Thoracic aorta (tissue), 2 donors: Measurements from ENCODE around the gene SLC20A1. TPM values are rescaled to one million over a fixed set of nuclear protein-coding genes. Genes with fewer than 3 reads are reported as not detected.
A peak's percentile ranks its signal among the peaks of the same experiment; 100 is the strongest.

ENCODE experiments used
- ATAC-seq: fragments of 150-250 bp; one replicate; pipeline ENCODE4 v1.8.0; 2017; ENCODE audit warnings: low read depth; ENCODE audit not compliant: insufficient number of reproducible peaks, low FRiP score
- DNase-seq: peaks from one replicate; pipeline ENCODE4 v3.0.0-alpha.2; 2020; ENCODE audit warnings: low spot score
- H3K27ac ChIP-seq, 2 donors: fragments of 200-600 bp; sonication (generic); 1 replicate in 1 of 2; 2 replicates in 1 of 2; pipeline ENCODE4 v1.5.1; 2016; ENCODE audit warnings: mild to moderate bottlenecking in 2 of 2, moderate library complexity in 2 of 2
- H3K27me3 ChIP-seq: fragments of 200-600 bp; sonication (generic); replicated peaks from 2 replicates; pipeline ENCODE4 v1.6.0; 2016; ENCODE audit warnings: mild to moderate bottlenecking; ENCODE audit not compliant: insufficient read depth
- H3K36me3 ChIP-seq: fragments of 200-600 bp; sonication (generic); one replicate; pipeline ENCODE4 v1.5.1; 2016
- H3K4me1 ChIP-seq, 2 donors: fragments of 200-600 bp; sonication (generic); 1 replicate in 1 of 2; 2 replicates in 1 of 2; pipeline versions ENCODE4 v1.5.1 to v1.6.0; 2016; ENCODE audit warnings: low read depth in 2 of 2, mild to moderate bottlenecking in 1 of 2; ENCODE audit not compliant: control insufficient read depth in 1 of 2
- H3K4me3 ChIP-seq: fragments of 200-600 bp; sonication (generic); 2 replicates; pipeline ENCODE4 v1.5.1; 2016; ENCODE audit warnings: mild to moderate bottlenecking
- H3K9me3 ChIP-seq: fragments of 200-600 bp; sonication (generic); 2 replicates; pipeline ENCODE4 v1.5.1; 2016
- total RNA-seq, 2 donors: library from RNA; depleted of rRNA; stranded (reverse); fragments of >200 nt; gene quantifications; one replicate each; pipeline versions ENCODE4 v1.1.0 to v1.2.3, GENCODE V29; 2016
- TF ChIP-seq, protein P1 (sequence below): fragments of 200-600 bp; sonication (generic); IDR thresholded peaks from one replicate; pipeline ENCODE4 v1.5.1; 2019; ENCODE audit warnings: antibody characterized with exemption

SLC20A1 gene
- total RNA-seq, 2 donors from 2014 or later = 62.3 to 146 TPM

DNA sequence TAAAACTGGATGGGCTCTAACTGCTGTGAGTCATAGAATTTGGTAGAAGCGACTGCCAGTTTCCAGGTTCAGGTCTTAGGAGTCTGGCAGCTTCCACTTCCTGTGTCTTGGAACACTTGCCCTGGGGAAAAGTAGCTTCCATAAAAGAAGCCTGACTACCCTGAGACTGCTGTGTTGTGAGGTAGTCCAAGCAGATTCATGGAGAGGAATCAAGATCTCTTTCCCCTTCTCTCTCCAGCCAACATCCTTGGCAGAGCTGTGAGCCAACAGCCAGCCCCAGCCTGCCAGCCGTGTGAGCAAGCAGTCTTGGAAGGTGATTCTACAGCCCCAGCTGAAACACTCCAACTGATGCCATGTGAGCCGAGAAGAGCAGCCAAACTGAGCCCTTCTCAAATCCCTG, 33.7 kb downstream of the SLC20A1 start:
- TF ChIP-seq, protein P1, sequence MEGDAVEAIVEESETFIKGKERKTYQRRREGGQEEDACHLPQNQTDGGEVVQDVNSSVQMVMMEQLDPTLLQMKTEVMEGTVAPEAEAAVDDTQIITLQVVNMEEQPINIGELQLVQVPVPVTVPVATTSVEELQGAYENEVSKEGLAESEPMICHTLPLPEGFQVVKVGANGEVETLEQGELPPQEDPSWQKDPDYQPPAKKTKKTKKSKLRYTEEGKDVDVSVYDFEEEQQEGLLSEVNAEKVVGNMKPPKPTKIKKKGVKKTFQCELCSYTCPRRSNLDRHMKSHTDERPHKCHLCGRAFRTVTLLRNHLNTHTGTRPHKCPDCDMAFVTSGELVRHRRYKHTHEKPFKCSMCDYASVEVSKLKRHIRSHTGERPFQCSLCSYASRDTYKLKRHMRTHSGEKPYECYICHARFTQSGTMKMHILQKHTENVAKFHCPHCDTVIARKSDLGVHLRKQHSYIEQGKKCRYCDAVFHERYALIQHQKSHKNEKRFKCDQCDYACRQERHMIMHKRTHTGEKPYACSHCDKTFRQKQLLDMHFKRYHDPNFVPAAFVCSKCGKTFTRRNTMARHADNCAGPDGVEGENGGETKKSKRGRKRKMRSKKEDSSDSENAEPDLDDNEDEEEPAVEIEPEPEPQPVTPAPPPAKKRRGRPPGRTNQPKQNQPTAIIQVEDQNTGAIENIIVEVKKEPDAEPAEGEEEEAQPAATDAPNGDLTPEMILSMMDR = no peak
- Histone ChIP-seq H3K27me3 (no peaks in the 10 kb centered on the region), H3K4me3 (peak overlapping the region; percentile 21), H3K27ac (peak overlapping the region in 1 of 2 donors; percentile 7), H3K36me3 (no peaks in the 10 kb centered on the region), H3K4me1 (peaks cover 14 to 21% of the 10 kb centered on the region in 2 donors), H3K9me3 (no peaks in the 10 kb centered on the region)
- DNase-seq = no peak
- no peak for ATAC-seq

DNA sequence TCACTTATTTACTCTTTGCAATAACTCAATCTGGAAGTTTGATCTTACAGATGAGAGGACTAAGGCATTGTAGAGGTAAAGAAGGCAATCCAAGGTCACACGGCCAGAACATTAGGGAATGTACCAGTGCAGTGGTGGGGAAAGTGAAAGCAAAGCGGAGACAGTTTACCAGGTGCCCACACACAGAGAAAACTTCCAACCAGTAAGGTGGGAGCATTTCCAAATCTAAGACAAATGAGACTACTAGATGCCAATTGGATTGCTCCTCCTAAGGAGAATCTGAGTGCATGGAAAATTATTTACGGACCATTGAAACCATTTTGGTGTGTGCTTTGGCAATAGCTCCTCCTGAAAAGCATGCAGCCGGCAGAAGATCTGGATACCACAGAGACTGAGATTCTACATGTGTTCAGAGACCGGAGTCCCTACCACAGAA, 34.9 kb downstream of the SLC20A1 start:
- H3K27ac ChIP-seq = no peak overlapping the region
- H3K4me1 ChIP-seq = peaks cover 14 to 21% of the 10 kb centered on the region in 2 donors
- no peaks in the 10 kb centered on the region for H3K27me3 ChIP-seq
- TF ChIP-seq, protein P1 = no peak
- H3K4me3 ChIP-seq = peak overlapping the region; percentile 41
- H3K36me3 ChIP-seq = no peaks in the 10 kb centered on the region
- no peaks in the 10 kb centered on the region for H3K9me3 ChIP-seq
- ATAC-seq (no peak), DNase-seq (no peak)

DNA sequence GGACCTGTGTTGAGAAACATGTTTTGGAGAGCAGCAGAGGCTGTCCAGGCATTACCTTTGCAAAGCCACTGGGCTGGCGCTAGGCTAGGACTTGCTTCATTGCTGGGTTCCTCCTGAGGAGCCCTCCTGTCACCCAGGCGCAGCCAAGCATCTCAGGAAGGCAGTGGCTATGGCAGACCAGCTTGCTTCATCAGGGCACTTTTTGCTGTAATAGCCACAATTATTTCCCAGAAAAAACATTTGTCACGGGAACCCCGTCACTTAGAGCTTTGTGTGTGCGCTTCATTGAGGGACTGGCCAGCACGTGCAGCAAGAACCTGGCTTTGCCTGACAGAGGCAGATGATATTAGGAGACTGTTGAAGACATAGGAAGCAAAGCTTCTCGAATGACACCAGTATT, 36.4 kb downstream of the SLC20A1 start:
- ATAC-seq (no peak), DNase-seq (no peak)
- H3K27ac ChIP-seq = no peak overlapping the region
- no peaks in the 10 kb centered on the region for H3K9me3 ChIP-seq
- H3K36me3 ChIP-seq = no peaks in the 10 kb centered on the region
- TF ChIP-seq, protein P1 = no peak
- H3K4me3 ChIP-seq = no peak overlapping the region
- no peaks in the 10 kb centered on the region for H3K27me3 ChIP-seq
- peaks cover 14 to 21% of the 10 kb centered on the region in 2 donors for H3K4me1 ChIP-seq

DNA sequence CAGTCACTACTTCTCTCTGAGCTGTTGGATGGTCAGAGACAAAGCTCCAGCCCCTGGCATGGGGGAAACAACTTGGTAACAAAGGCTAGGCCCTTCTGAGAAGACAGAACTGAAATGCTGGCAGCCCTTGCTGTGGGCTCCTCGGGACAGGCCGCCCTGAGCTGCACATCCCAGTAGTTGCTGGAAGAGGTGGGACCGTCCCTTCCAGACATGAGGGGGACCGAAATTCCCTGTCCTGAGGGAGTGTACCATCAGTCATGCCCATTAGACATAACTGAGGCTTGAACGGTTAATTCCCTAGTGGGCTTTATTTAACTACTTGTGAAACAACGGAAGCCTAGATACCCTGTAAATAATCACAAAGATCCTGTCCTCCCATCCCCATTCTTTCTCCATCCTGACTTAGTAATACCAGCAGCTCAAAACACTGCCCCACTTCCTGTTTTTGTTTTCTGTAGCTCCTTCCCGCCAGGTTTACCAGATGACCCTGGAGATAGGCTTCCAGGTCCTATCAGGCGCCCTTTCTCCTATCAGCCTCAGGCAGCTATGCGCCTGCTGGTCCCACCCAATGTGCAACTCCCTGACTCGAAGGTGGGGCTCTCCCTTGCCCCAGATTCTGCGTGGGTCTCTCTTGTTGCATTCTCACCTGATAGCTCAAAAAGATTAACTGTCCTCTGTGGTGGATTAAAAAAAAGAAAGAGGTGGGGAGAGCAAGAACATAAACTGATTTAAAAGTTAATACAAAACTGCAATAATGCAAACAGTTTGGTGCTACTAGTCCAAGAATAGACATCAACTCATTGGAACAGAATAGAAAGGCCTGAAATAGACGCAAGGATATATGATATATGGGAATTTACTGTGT, 38.0 kb downstream of the SLC20A1 start:
- TF ChIP-seq, protein P1 = no peak
- Histone ChIP-seq H3K27ac (no peak overlapping the region), H3K4me3 (no peak overlapping the region), H3K9me3 (no peaks in the 10 kb centered on the region), H3K36me3 (no peaks in the 10 kb centered on the region), H3K4me1 (peaks cover 14 to 21% of the 10 kb centered on the region in 2 donors), H3K27me3 (no peaks in the 10 kb centered on the region)
- DNase-seq (no peak), ATAC-seq (no peak)

DNA sequence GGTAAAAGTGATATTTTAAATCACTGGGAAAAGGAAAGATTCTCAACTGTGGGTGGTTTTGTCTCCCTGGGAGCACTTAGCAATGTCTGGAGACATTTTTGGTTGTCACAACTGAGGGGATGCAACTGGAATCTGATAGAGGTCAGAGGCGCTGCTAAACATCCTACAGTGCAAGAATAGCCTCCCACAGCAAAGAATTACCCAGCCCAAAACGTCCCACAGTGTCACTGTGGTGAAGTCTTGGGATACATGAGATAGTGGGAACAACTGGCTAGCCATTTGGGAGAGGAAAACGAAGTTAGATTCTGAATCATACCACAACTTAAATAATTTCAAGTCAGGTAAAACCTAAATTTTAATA, 38.7 kb downstream of the SLC20A1 start:
- H3K27me3 ChIP-seq = no peaks in the 10 kb centered on the region
- H3K9me3 ChIP-seq = no peaks in the 10 kb centered on the region
- DNase-seq (no peak), ATAC-seq (no peak)
- H3K27ac ChIP-seq = no peak overlapping the region
- H3K4me3 ChIP-seq = no peak overlapping the region
- no peaks in the 10 kb centered on the region for H3K36me3 ChIP-seq
- TF ChIP-seq, protein P1 = no peak
- H3K4me1 ChIP-seq = peaks cover 14 to 17% of the 10 kb centered on the region in 2 donors
